MCF 10A (cell line): ENCODE results near the gene PRKAR2B. TPM values are rescaled to one million over a fixed set of nuclear protein-coding genes. Genes with fewer than 3 reads are reported as not detected.

Experiments
- BruUV-seq: library from RNA; stranded (reverse); fragments of 400-500 nt; replicated peaks from 2 replicates; lab custom pipeline; 2021; lab: Mats Ljungman, UMichigan
- CTCF ChIA-PET: fragments of 300-600 bp; sonication (Branson Sonifier 250); formaldehyde crosslinking; extraction: SDS; loops from one replicate; lab custom pipeline; 2021; ENCODE audit warnings: antibody characterized with exemption, inconsistent platforms; lab: Yijun Ruan, JAX
- POLR2A ChIA-PET: fragments of 300-600, 350-650 bp; sonication (Branson Sonifier 250); formaldehyde crosslinking; extraction: SDS; loops from one replicate; lab custom pipeline; 2020; ENCODE audit warnings: antibody characterized with exemption, inconsistent platforms; lab: Yijun Ruan, JAX
- DNase-seq: peaks from one replicate; pipeline ENCODE4 v3.0.0-alpha.2; 2018; ENCODE audit not compliant: unreplicated experiment
- H3K27ac Mint-ChIP-seq: one replicate; pipeline ENCODE4 v1.8.0; 2022; ENCODE audit warnings: mild to moderate bottlenecking, low read depth, mixed read lengths; ENCODE audit not compliant: unreplicated experiment
- H3K27me3 Mint-ChIP-seq: one replicate; pipeline ENCODE4 v1.8.0; 2022; ENCODE audit warnings: mixed read lengths; ENCODE audit not compliant: insufficient read depth, unreplicated experiment
- H3K36me3 Mint-ChIP-seq: one replicate; pipeline ENCODE4 v1.8.0; 2022; ENCODE audit warnings: mild to moderate bottlenecking, moderate library complexity, mixed read lengths; ENCODE audit not compliant: insufficient read depth, unreplicated experiment
- H3K4me1 Mint-ChIP-seq: one replicate; pipeline ENCODE4 v1.8.0; 2022; ENCODE audit warnings: mixed read lengths; ENCODE audit not compliant: insufficient read depth, unreplicated experiment
- H3K4me3 Mint-ChIP-seq: one replicate; pipeline ENCODE4 v1.8.0; 2022; ENCODE audit warnings: mild to moderate bottlenecking, moderate library complexity, mixed read lengths; ENCODE audit not compliant: unreplicated experiment
- H3K9me3 Mint-ChIP-seq: one replicate; pipeline ENCODE4 v1.8.0; 2022; ENCODE audit warnings: mixed read lengths; ENCODE audit not compliant: unreplicated experiment
- intact Hi-C: fragments of 100-400 bp; cut with micrococcal nuclease; formaldehyde crosslinking; loops from 2 replicates; pipeline ENCODE4 v1.14.1; 2022
- total RNA-seq: library from RNA; stranded (reverse); gene quantifications from 2 replicates; pipeline ENCODE4 v1.2.3, GENCODE V29; 2022
- TF ChIP-seq, protein P1 (sequence below): fragments of 200-600 bp; IDR thresholded peaks from one replicate; pipeline ENCODE4 v1.8.0; 2022; ENCODE audit warnings: antibody characterized with exemption, mild to moderate bottlenecking; ENCODE audit not compliant: unreplicated experiment

Gene PRKAR2B
- total RNA-seq, 1 experiment from 2014 or later: not detected

DNA sequence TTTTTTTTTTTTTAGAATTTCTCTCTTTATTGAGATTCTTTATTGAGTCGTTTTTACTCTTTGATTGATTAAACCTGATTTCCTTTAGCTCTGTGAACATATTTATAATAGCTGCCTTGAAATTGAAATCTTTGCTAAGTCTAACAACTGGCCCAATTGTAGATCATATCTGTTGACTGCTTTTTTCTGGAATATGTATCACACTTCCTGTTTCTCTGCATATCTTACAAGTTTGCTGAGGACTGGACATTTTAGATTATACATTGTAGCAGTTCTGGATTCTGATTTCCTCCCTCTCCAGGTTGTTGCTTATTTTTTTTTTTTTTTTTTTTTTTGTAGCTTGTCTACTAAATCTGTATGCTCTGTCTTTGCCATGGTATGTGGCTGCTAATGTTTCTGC lies 56.3 kb downstream of the PRKAR2B start:
- DNase-seq: no peak
- BruUV-seq: no TSS peak
- H3K4me1 Mint-ChIP-seq: no peaks in the 10 kb centered on the region
- intact Hi-C loops: no loop called here
- TF ChIP-seq, protein P1, sequence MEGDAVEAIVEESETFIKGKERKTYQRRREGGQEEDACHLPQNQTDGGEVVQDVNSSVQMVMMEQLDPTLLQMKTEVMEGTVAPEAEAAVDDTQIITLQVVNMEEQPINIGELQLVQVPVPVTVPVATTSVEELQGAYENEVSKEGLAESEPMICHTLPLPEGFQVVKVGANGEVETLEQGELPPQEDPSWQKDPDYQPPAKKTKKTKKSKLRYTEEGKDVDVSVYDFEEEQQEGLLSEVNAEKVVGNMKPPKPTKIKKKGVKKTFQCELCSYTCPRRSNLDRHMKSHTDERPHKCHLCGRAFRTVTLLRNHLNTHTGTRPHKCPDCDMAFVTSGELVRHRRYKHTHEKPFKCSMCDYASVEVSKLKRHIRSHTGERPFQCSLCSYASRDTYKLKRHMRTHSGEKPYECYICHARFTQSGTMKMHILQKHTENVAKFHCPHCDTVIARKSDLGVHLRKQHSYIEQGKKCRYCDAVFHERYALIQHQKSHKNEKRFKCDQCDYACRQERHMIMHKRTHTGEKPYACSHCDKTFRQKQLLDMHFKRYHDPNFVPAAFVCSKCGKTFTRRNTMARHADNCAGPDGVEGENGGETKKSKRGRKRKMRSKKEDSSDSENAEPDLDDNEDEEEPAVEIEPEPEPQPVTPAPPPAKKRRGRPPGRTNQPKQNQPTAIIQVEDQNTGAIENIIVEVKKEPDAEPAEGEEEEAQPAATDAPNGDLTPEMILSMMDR: no peak
- no peak overlapping the region for H3K4me3 Mint-ChIP-seq
- ChIA-PET POLR2A (no interaction called here), CTCF (interaction anchor here (1.0 kb wide), 1 partner anchor 11 kb away, joined by 3 read pairs; no protein-coding TSS in a partner anchor)
- H3K27ac Mint-ChIP-seq: no peak overlapping the region
- no peaks in the 10 kb centered on the region for H3K9me3 Mint-ChIP-seq
- no peaks in the 10 kb centered on the region for H3K36me3 Mint-ChIP-seq
- peaks cover 28% of the 10 kb centered on the region for H3K27me3 Mint-ChIP-seq

DNA sequence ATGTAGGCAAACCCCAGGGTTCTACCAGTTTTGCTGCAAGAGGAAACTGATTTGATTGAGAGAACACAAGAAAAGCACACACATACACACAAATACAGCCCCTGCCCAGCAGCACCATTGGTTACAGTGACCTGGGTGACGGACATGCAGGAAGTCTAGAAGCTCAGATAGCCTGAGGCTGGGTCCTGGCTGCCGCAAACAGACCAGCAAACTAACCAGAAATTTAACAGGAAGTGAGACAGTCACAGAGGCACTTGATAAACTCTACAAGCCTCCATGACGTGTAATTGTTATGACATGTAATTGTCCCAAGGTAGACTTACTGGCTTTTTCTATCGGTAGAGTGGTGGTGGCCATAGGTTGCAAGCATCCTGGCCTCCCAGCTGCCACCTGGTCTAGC lies 58.9 kb downstream of the PRKAR2B start:
- Mint-ChIP-seq H3K27ac (no peak overlapping the region), H3K9me3 (no peaks in the 10 kb centered on the region), H3K27me3 (peaks cover 3% of the 10 kb centered on the region), H3K4me3 (no peak overlapping the region), H3K4me1 (no peaks in the 10 kb centered on the region), H3K36me3 (no peaks in the 10 kb centered on the region)
- ChIA-PET POLR2A (no interaction called here), CTCF (interaction anchor here (0.6 to 0.7 kb wide), 2 partner anchors 46 to 174 kb away, joined by 3 to 4 read pairs; no protein-coding TSS in a partner anchor)
- intact Hi-C loops: no loop called here
- no TSS peak for BruUV-seq
- TF ChIP-seq, protein P1: no peak
- DNase-seq: peak; percentile 19

DNA sequence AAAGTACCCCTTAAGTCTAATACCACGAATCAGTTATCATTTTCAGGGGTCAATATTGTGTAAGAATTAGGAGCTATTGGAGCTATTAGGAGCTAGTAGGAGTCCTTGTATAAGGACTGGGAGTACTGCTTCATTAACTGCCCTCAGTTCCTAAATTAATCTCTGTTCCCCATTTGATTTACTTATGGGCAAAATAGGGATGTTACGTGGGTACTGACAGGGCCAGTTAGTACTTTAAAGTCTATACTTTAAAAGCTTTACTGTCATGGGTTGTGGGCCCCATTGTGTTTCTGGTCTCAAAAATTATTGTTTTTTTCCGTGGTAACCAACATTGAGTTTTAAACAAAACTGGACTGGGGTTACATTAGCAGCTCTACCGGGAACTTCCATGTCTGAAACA lies 60.3 kb downstream of the PRKAR2B start:
- CTCF ChIA-PET: interaction anchor here (0.6 kb wide), 1 partner anchor 128 kb away, joined by 3 read pairs; no protein-coding TSS in a partner anchor

DNA sequence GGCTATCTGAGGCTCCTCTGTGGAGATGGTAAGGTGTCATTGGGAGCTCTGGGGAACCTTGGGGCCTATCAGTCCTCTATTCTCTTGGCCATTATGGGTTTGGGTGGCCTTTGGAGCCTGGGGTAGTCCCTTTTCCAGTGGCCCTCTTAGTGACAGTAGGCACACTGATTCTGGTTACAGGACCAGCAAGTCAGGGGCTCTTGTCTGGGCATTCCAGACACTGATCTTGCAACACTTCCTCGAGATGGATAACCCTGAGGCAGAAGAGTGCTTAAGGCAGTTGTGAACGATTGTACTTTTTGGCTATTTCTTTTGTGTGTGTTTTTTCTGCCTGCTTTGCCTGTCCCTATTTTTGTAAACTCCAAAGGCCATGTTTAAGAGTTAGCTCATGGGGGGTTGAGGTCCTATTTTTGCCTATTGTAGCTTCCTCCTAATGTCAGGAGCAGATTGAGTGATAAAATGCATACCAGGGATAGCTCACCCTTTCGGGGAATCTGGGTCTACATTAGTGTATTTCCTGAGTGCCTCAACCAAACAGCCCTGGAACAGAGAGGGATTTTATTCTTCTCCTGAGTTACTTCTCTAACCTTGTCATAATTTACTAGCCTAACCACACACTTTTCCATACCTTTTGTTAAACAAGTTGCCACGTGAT lies 61.2 kb downstream of the PRKAR2B start:
- Mint-ChIP-seq H3K27ac (no peak overlapping the region), H3K4me3 (no peak overlapping the region), H3K9me3 (no peaks in the 10 kb centered on the region), H3K27me3 (no peaks in the 10 kb centered on the region), H3K36me3 (no peaks in the 10 kb centered on the region), H3K4me1 (no peaks in the 10 kb centered on the region)
- CTCF ChIA-PET: no interaction called here
- POLR2A ChIA-PET: interaction anchor here (0.6 kb wide), 1 partner anchor 192 kb away, joined by 3 read pairs; no protein-coding TSS in a partner anchor
- TF ChIP-seq, protein P1: no peak
- no peak for DNase-seq
- intact Hi-C loops: no loop called here
- no TSS peak for BruUV-seq

More for the DNA sequence above, 60.3 kb downstream of the PRKAR2B start:
- TF ChIP-seq, protein P1: no peak
- Mint-ChIP-seq H3K36me3 (no peaks in the 10 kb centered on the region), H3K4me3 (no peak overlapping the region), H3K27ac (no peak overlapping the region), H3K4me1 (no peaks in the 10 kb centered on the region), H3K9me3 (no peaks in the 10 kb centered on the region), H3K27me3 (no peaks in the 10 kb centered on the region)
- intact Hi-C loops: no loop called here
- POLR2A ChIA-PET: interaction anchor here (1.0 kb wide), 1 partner anchor 12 kb away, joined by 6 read pairs; no protein-coding TSS in a partner anchor
- no peak for DNase-seq
- BruUV-seq: no TSS peak
